ENCODE data around the gene MUC5B.

GRCh38 chr11:1205987-1206331 is 16.9 kb upstream of the MUC5B start:
- no peak for TF ChIP-seq CTCF (IDR thresholded peaks at IDR 0.05)
- no peak for TF ChIP-seq EZH2 (IDR thresholded peaks at IDR 0.05; ENCODE audit: borderline replicate concordance, insufficient read depth, low read depth, low read length, poor library complexity, severe bottlenecking)

Data from B cell (primary cell).